Stimulated activated CD8-positive, alpha-beta memory T cell treated with anti-CD3 and anti-CD28 coated beads, Interleukin-4, amount 100 ng/mL, for 48 hours (primary cell): Measurements from ENCODE around the gene CHST11.

Experiments used
- DNase-seq: peaks from one replicate; pipeline ENCODE4 v3.0.0-alpha.2; 2020

CHST11 gene

DNA sequence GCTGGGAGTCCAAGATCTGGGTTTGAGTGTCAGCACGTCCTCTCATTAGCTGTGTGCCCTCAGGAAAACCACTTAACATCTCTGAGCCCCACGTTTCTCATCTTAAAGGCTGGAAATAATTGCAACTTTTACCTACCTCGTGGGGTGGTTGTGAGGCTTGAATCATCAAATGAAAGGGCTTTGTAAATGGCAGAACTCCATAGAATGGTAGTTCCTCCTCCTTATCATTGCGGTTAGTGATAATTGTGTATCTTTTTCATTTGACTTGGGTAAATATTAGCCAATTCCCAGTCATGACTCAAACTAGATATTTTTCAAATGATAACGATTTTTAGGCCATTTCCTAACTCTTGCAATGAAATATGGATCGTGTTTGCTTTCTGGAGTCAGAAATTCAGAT, 205.5 kb downstream of the CHST11 start:
- no peak for DNase-seq

DNA sequence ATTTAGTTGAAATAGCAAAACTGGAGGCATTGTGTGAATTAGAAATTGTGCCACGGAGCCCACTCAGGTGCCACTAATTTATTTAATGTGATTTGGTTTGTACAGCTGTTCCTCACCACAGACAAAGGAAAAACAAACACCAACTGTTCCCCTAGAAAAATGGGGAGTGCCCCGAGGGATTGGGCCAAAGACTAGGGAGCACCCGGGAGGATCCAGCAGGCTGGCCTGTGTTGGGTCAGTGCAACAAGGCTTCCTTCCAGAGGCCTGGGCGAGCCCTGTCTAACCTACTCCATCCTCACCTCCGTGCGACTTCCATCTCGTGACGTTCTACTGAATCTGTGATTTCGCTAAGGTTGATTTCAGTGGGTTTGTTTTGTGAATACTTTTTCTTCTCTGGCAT, 206.2 kb downstream of the CHST11 start:
- no peak for DNase-seq

DNA sequence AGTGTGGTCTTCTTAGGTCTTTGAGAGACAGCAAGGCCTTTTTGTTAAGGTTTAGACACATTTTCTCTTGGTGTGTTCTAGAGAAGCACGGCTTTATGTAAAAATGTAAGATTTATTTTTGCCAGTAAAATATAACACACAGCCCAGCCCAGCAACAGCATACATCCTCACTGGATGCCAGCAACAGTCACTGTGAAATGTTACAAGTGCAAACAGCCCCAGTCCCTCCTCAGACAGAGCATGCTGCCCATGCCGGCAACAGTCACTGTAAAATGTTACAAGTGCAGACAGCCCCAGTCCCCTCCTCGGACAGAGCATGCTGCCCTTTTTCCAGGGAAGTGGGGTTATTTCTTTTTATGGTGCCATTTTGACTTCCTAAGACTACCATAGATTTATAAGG, 207.6 kb downstream of the CHST11 start:
- no peak for DNase-seq

DNA sequence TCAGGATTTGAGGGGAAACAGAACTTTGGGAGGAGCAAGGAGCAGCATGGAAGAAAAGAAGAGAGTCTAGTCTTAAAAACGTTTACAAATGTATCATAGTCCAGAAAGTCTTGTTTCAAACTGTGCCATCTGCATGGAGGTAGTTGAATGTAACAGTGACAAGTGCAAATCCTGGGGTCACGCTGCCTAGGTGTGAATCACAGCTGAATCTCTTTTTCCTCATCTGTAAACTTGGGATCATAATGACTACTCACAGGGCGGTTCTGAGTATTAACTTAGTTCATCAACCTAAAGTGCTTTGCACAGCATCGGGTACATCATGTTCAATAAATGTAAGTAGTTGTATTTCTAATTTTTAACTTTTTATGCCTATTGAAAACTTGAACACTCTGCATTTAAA, 208.5 kb downstream of the CHST11 start:
- DNase-seq: no peak

DNA sequence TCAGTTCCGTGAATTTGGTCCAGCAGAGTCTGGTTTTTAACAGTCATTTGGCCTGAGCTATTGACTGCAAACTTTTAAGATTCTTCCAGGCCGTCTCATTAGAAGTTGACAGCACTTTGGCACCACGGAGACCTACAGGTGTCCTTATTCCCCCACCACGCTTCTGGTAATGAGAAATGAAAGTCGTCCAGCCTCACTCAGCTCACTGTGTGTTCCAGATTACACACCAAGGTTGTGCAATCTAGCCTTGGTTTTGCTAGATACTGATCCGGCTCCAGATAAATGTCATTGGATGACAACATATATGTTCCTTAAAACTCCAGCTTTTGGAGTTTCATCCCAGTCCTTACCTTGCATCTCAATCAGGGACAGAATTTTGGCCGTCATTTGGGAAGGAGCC, 210.4 kb downstream of the CHST11 start:
- DNase-seq: no peak

DNA sequence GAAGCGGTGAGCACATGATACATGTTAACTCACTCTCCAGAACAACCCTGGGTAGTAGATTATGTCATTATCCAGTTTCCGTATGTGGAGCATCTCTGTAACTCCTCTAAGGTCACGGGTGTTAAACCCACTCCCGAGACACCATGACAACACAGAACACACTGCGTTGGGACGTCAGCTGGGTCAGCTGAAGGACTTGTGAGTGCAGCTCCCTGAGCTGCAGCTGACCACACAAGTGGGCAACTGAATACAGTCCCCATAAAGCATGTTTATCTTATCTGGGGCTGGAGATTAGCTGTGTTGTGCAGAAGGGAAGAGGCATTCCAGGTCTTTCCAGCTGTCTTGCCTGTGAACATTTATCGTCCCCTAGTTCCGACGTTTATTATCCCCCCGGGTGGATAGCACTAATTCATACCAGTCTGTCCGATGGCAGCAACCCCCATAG, 211.5 kb downstream of the CHST11 start:
- DNase-seq: no peak

DNA sequence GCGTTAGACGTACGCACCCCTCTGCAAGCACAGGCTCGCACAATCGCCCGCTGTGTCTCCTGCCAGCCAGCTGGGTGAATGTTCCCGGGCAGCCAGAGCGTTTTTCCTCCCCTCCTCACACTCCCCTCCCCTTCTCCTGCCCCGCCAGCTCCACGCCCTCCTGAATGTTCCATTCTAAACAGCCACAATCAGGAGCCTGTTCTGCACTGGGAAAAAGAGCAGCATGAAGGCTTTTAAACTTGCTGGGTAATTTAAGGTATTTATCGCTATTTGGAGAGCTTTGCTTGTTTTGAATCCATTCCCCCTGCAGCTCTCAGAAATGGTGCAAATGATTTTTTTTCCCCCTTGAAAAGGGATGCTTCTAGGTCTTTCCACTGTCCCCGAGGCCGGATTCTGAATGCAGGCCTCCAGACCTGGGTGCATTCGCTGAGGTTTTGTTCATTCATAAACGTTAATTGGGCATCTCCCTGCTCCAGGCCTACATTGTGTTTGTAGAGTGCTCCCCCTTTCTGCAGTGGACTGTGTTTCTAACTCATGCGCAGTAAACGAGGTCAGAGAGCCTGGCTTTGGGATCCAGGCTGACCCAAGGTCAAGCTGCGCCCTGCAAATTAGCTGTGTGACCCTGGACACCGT, 212.5 kb downstream of the CHST11 start:
- DNase-seq: no peak

DNA sequence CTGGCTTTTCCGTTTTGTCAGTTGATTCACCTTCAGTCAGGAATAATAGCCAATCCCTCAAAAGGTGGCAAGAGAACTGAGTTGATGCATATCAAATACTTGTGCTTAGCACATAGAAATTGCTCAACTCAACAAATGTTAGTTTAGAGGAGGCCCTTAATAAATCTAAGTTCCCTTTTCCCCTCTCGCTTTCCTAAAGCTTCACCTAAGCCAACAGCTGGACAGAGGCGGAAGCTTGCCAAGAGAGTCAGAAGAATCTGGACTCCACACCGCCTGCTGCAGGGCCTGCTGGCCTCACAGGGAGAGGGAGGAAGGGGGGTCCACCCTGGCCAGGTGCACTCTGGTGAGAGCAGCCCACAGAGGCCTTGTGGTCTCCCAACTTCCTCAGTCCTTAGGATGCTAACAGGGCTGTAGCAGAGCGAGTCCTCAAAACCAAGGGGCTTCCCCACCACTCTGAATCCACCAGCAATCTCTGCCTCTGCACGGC, 213.1 kb downstream of the CHST11 start:
- no peak for DNase-seq

DNA sequence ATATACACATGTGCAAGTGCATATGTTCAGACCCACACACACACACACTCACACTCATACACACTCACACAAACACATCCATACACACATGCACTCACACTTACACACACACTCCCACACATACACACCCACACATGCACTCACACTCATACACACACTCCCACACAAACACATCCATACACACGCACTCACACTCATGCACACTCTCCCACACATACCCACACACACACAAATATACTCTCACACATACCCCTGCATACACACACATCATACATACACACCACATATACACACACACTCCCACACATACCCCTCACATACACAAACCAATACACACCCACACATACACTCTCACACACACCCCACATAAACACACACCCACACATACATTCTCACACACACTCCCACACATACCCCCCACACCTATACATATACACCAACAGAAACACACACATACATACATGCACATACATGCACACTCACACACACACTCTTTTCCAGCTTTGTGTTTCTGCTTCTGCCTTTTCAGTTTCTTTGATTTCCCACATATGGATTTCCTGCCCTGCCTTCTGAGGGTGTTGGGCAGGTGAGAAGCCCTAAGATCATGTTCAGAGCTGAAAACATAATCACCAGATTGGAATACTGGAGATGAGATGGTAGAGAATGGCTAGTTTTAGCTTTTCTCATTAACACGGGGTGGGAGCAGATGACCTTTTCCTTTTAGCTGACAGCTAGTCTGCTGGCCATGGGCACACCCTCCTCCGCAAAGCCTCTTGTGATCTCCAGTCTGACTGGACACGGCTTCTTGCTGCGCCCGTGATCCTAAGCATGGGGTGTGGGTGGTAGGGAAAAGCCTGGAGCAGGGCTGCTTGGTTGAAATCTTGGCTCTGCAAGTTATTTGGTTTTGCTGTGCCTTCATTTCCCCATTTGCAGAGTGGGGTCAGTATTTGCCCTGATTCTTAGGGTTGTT, 214.0 kb downstream of the CHST11 start:
- DNase-seq: no peak

DNA sequence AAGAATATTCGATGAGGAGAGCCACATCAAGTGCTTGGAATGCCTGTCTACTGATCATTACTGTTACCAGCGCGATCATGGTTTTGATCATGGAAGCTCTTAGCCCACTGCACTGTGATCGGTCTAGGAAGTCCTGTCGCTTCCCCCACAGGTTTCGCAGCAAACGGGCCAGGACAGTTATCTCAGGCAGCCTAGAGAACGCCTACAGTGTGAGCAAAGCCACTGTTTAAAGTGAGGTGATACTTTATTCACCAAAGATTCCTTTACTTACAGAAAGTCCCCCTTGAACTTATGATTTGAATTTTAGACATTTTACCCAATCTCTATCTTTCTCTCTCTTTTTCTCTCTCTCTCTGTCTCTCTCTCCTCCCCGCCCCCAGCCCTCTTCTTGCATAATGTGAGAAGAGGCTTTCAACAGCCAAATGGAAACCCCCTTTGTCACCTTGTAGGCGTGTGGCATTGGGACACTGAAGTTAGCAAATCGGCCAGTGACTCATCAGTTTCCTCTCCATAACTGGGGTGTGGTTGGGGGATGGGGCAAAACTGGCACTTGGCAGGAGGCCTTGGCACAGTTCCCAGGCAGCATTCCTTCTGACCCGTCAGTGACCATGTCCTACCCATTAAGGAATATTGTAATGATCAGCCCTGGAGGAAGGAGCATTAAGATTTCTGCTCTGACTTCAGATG, 214.8 kb downstream of the CHST11 start:
- DNase-seq: peak; percentile 89

DNA sequence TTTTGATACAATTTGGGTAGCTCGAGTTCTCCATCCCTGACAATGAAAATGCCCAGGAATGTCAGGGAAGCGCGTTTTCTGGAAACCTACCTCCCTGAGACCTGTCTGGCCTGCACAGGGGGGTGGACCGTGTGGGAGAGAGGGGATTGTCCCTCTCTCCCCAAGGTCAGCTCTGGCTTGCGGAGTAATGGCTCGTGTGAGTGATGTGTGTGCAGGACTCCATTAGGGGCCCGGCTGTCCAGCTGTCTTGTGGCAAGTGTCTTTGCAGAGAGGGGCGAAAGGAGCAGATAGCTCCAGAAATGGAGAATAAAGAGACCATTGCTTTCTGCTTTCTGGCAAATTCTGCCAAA, 215.3 kb downstream of the CHST11 start:
- no peak for DNase-seq

DNA sequence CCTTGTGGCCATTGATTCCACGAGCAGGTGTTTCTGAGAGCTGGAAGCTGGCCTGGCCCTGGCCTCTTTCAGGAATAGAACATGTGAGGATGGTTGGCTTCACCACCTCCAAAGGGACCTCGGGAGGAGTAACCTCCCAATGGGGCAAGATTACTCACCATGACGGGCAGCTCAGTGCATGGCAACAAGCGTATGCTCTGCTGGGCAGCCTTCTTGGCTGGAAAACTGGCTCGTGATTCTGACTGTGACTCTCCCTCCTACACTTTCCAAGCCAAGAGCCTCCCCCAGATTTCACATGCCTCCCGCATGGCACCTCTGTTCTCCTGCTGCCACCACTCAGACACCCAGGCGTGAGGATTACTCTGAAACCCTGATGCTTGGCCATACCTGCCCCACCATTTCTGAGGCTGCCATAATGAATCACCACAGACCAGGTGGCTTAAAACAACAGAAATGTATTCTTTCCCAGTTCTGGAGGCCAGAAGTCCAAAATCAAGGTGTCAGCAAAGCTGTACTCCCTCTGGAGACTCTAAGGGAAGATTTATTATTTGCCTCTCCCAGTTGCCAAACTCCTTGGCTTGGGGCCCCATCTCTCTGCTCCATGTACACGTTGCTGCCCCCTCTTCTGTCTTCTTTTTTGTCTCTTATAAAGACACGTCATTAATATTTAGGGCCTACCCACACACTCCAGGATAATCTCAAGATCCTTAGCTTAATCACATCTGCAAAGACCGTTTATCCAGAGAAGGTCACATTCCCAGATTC, 215.9 kb downstream of the CHST11 start:
- no peak for DNase-seq

DNA sequence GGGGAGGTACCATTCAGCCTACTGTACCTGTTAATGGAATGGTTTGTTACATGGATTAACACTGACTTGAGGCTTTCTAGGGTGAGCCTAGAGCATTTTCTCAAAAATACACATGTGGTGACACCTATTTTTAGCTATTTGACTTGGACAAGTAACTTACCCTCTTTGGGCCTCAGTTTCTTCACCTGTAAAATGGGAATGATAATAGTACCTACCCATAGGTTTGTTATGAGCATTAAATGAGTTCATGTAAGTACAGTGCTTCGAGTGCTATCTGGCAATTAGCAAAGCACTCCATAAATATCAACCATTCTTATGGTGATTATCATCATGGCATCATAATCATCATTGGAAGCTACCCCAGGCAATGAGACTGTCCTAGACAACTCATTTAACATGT, 216.5 kb downstream of the CHST11 start:
- DNase-seq: no peak

DNA sequence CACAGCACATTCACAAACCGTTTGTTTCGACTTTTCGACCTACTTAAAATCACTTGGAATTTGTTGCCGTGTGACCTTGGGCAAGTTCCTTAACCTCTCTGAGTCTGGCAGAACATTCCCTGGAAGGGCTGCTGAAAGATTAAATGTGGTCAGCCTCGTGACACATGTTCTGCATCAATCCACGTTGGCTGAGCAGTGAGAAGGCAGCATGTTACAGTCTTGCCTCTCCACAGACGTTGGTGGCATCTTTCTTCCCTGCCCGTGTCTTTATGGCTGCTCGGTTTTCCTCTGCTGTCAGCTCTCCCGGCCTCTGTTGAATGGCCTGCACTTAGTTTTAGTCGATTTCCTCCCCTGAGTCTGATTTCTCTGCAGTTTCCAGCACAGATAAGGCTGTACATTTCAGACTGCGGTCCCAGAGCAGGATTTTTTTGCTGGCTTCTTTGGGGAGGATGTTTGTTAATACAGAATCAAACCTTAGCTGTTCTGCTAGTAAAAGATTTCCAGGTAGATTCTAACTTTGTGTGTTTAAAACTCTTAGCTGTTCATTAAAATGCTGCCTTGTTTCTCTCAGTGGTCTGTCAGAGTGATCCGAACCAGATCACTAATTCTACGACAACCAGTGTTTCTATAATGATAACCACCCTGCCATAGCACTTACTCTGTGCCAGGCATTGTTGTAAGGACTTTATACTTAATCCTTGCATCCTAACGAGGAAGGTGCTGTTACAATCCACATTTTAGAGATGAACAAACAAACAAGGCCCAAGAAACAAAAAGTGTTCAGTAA, 217.1 kb downstream of the CHST11 start:
- DNase-seq: no peak

DNA sequence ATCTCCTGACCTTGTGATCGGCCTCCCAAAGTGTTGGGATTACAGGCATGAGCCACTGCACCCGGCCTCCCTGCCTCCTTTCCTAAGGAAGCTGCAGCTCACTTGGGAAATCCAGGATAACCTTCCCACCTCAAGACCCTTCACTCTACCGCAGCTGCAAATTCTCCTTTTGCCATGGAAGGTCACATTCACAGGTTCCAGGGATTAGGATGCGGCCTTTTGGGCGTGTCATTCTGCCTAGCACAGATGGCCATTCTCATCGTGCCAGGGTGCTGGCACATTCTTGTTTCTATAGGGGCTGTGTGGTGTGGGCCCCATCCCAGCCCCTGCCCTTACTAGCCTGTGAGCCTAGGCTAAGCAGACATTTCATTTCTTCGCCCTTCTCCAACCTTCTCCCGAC, 219.9 kb downstream of the CHST11 start:
- no peak for DNase-seq

DNA sequence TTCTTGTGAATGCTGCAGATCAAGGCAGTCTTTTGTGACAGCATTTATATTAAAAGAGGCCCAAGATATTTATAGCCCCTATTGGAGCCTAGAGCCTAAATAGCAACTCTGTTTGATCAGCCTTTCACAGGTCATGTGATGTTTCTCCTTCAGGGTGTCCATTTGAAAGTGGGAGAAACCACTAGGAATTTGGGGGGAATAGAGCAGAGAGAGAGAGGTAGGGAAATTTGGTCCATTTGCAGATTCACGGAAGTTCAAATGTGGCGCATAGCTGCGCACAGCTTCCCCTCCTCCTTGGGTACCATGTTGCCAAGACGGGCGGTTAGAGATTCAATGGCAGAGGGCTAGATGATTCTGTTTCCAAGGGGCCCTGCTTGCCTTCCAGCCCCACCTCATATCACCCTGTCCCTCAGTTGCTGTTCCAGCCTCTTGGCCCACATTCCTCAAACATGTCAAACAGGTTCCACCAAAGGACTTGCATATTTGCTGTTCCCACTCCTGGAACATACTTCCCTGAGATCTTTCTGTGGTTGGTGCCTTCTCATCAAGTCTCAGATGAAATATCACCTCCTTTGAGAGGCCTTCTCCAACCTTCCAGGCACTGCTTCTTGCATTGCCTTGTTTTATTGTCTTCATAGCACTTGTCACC, 220.8 kb downstream of the CHST11 start:
- DNase-seq: no peak

DNA sequence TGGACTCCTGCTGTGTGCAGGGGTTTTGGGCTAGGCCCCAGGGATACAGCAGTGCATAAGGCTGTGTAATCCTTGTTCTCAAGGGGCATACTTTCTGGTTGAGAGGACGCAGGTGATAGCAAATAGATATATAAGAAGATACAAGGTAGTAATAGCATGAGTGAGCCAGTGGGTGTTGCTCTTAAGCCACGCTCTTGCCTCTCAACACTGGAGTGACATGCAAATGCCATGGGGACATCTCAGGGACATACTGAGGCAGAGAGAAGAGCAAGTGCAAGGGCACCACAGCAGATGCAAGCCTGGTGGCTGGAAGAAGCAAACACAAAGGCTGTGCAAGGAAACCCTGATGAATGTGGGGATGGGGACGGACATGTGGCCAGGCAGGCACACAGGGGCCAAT, 223.3 kb downstream of the CHST11 start:
- no peak for DNase-seq

DNA sequence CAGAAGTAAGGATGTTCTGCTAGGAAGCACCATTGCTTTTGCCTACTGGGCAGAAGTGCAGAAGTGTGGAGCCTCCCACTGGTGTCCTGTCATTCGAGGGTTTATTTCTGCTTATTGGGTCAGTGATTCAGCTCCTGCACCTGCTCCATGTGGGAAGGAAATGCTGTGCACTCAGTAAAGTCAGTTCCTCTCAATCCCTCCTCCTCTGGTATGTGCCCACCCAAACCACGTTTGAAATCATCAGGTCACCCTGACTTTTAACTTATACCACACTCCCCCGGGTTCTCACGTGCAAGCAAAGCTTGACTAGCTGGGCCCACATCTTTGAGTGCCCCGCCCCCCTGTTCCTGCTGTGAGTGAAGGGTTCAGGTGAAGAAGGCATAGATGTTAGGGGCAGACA, 223.7 kb downstream of the CHST11 start:
- DNase-seq: peak; percentile 72

DNA sequence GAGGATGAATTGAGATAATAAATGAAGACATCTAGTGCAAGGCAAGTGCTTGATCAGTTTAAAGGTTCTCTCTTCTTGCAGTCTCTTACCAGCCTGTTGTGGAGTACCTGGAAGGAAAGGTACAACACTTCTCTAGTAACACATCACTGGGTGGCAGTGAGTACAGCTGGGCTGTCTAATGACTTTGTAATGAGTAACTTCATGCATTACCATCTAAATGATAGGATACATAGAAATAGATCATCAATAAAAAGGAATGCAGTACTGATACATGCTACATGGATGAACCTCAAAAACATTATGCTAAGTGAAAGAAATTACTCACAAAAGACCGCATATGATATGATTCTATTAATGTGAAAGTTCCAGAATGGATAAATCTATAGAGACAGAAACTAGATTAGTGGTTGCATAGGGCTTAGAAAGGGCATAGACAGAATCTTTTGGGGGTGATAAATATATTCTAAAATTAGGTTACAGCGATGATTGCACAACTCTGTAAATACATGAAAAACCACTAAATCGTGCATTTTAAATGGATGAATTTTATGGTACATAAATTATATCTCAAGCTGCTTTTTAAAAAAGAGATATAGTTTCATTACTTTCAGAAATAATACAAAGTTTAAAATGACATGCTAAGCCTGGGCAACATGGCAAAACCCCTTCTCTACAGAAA, 224.4 kb downstream of the CHST11 start:
- DNase-seq: no peak

DNA sequence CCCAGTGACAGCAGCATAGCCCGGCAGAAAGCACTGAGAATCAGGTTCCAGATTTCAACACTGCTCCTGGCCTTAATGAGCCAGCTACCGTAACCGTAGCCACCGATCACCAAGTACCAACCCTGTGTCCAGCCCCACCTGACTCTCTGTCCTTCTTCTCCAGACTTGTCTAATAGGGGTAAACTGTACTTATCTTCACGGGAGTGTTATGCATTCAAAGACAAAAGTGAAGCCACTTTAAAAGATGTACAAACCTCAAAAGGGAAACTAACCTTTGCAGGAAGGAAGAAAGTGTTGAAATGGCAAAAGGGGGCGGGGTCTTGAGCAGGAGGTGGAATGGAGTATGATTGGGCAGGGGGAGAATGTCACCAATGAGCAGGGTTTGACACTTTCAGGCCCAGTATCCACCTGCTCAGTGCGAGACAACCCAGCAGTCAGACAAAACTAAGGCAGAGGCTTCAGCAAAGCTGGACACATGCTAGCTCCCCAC, 226.1 kb downstream of the CHST11 start:
- DNase-seq: peak; percentile 81
